K562 (cell line): Measurements from ENCODE around the gene TTL.

Experiments used
- NFIC ChIP-seq: fragments of 450-650 bp; IDR thresholded peaks from 2 replicates; pipeline ENCODE4 v1.6.1; 2017; ENCODE audit warnings: mild to moderate bottlenecking, inconsistent platforms
- YY1 ChIP-seq, 3 experiments: IDR thresholded peaks; 2 replicates each; pipeline ENCODE4 v1.6.1; 2011; ENCODE audit warnings: low read length in 2 of 3, mild to moderate bottlenecking in 2 of 3, moderate library complexity in 2 of 3, borderline replicate concordance in 1 of 3, control low read depth in 1 of 3, low read depth in 1 of 3; ENCODE audit not compliant: insufficient read depth in 3 of 3, insufficient replicate concordance in 2 of 3, control insufficient read depth in 1 of 3, insufficient read length in 1 of 3; ENCODE audit errors: extremely low read depth in 1 of 3

GRCh38 chr2:112454586-112454985, 27.4 kb upstream of the TTL start:
- TF ChIP-seq YY1 (IDR thresholded peaks at IDR 0.05; ENCODE audit: borderline replicate concordance in 1 of 3, control insufficient read depth in 1 of 3, extremely low read depth in 1 of 3, insufficient read depth in 3 of 3, insufficient read length in 1 of 3, insufficient replicate concordance in 2 of 3, low read depth in 1 of 3, low read length in 2 of 3), result no peak
- TF ChIP-seq NFIC, result no peak
